GM19238 (cell line): ENCODE measurements around the gene BACE2.

Experiments
- DNase-seq: peaks from one replicate; pipeline ENCODE4 v3.0.0; 2011; ENCODE audit warnings: low spot score; ENCODE audit not compliant: insufficient read length

BACE2 gene

DNA sequence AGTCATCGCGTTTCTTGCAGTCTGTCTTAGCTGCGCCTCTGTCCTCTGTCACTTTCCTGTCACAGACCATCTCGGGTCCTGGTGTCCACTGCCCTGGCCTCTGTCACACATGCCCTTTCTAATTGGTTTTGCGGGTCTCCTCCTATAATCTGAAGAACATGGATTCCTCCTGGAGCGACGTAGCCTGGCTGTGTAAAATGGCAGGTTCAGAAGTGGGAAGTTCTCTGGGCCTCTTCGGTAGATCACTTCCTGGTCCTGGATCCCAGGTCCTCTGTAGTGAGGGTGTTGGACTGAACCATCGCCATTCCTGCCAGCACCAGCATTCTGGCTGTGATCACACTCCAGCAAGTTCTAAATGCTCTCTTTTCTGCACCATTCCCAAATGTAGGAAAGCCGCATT lies 149.5 kb downstream of the BACE2 start:
- no peak for DNase-seq

DNA sequence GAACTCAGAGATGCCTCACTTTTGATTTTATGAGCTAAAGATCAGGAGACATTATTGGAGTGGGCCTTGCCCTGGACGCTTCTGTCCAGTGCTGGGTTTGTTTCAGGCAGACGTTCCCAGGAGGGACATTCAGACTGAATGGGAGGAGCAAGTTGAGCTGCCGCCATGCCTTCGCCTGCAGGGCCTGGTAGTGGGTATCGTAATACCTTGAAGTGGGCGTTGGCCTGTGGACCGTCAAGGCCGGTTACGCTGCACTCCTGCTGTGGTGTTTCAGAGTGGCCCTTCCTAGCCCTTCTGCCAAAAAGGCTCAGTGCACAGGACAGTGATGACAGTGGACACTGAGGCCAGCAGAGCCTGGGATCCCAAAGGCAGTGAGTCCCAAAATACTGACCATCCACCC lies 150.3 kb downstream of the BACE2 start:
- DNase-seq, result no peak

DNA sequence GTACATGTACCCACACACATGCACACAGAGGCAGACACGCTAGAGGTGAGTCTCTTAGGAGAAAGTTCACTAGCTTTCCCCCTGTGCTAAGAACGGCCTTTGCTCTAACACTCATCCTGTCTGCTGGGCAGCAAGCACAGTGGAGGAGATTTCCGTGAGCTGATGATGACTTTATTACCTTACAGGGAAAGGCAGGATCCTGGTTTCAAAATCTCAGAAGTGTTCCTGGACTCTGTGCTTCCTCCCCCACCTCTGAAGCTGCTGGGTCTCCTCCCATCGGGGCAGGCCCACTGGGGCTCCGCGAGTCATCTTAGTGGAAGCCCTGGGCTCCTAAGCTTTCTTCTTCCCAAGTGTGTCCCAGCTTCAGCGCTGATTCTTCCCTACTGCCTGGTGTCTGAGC lies 151.3 kb downstream of the BACE2 start:
- no peak for DNase-seq

DNA sequence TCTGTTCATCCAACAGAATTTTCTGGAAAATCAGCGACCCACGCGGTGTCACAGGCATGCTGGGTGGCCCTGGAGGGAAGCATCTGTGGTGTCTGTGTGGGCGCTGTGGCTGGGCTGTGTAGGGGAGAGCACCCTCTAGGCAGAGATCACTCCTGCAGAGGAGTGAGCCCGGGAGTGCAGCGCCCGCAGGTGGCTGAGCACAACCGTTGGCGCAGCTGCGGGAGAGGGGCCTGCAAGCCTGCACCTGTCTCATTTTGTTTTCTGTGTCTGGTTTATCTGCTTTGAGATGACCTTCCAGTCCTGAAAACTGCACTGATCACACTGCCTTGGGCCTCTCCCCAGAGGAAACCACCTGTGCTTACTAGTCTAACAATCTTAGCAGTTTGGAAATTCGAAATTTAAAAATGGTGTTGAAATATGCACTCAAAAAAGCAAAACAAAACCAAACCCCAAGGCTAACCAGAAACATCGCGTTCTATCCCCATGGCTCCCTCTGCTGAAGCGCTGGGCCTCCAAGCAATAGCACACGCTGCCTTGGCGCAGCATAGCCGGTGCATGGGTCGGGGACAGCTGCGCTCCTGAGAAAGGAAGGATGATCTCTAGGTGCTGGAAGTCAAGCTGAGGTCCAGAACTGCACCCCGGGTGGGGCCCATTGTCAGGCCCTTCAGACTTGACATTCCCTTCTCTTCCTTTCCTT lies 153.4 kb downstream of the BACE2 start:
- DNase-seq, result no peak

DNA sequence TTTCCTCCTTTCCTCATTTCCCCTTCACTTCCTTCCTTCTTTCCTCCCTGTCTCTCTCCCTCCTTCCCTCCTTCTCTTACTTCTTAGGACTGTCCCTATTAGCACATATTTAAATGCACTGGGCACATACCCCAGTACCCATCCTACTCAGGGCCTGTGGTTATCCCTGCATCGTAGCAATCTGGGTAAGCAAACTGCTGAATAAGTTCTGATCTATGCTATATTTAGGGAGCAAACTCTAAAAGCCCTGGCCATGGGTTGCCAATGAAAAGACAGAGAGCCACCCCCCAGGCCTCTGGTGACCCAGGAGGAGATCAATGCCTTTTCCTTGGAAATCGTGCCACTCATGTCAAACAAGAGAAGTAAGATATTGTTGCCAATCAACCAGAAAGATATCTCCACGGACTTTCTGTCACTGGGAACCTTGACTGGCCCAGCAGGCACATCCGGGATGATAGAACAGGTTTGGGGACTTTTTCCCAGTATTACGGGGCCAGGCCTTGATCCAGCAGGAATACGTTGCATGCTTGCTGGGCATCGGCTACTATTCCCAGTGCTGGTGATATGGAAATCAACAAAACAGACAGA lies 154.0 kb downstream of the BACE2 start:
- no peak for DNase-seq

DNA sequence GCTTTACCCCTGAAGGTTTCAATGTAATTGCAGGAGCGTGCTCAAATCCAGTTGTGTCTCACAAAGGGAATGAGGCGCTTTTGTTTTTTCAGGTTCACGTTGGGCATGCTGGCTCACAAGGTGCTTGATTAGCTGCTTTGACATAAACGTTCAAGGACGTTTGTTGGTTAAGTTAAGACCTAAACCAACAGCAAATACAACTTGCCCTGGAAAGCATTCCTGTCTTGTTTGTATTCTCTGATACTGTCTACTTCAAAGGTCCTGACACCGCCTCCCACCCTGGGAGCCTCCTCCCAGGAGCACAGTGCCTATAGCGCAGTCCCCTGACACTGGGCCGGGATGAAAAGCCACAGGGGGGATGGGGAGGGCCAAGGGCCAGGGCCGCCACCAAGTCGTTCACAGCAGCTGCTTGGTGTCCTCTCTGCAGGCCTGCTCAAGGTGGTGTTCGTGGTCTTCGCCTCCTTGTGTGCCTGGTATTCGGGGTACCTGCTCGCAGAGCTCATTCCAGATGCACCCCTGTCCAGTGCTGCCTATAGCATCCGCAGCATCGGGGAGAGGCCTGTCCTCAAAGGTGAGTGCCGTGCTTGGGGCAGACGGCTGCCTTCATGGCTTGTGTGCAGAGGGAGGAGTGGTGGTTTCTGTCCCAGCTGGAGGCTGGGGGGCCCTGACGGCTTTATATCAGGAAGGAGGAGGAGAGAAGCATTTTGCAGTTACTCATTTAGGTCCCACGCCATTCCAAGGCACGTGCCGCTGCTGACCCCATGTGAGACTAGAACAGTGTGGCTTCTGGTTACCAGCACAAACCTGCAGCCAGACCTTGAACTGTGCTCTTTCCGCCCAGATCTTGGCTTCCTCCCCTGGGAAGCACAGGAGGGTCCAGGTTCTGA lies 154.8 kb downstream of the BACE2 start:
- DNase-seq, result no peak

DNA sequence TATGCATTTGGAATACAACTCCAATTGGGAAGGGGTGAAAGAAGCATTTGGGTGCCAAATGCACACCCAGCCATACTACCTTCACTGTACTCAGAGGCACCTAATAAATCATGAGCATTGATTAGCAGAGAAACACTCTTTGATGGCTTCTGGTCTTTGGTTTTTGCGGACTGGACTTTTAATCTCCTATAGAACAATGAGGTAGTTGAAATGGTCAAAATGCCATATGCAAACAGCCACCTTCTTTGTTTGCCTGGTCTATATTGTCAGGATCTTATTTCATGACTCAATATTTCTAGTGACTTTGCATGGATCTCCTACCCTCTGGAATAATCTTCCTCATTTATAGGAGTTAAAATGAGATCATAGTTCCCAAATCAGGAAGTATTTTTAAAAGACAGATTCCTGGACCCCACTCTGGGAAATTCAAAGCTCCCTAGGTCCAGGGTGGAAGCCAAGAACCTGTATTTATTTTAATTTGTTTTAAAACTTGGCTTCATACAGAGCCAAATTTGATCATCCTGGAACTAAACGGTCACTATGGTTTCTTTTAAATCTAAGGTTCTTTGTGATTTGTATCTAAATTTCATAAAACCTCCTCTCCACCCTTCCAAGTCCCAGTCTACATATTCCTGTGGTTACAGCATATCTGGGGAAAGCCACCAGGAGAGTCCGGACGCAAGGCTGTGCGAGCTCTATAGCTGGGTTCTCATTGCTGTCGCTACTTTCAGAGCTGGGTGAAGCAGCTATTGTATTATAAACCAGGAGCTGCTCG lies 157.4 kb downstream of the BACE2 start:
- no peak for DNase-seq

DNA sequence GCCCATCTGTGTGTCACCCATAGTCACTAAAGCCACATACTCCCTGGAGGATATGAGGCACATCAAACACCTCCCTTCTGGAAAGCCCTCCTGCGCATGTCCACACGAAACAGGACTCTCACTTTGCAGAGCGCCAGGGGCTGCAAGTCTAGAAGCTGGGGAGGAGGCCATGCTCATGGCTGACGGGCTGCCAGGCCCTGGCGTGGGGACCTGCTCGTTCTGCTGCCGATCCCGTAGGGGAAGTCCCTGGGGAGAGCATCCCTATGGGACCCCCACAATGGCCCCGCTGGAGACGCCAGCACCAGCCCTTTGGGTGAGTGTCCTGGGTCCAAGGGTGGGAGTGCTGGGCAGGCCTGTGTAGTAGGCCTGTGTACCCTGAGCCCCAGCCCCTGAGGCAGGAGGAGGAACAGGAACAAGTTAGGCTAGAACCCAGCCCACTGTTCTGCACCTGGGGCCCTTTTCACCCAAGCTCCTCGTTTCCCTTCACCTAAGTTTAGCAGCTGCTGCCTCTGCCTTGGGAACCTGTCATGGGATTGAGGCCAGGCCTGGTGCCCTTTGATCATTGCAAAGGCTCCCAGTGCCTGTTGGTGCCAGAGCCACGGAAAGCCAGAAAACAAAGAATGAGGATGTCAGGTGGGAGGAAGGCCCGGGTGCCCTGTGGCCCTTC lies 158.6 kb downstream of the BACE2 start:
- DNase-seq, result no peak

DNA sequence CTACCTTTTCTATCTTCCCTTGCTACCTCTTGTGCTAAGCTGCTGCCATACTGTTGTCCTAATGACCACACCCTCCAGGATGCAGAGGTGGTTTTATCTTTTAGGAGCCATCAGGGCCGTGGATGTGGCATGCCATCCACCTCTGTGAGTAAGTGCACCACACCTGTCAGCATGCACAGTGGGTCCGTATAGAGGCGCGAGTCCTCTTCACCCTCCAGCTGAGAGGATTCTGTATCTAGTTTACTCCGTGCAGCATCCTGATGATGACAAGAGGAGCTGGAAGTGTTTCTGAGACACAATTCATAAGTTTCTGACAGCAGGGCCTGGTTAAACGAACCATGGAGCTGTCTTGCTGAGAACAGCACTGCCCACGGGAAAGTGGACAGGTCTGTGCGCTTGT lies 159.8 kb downstream of the BACE2 start:
- DNase-seq, result no peak

DNA sequence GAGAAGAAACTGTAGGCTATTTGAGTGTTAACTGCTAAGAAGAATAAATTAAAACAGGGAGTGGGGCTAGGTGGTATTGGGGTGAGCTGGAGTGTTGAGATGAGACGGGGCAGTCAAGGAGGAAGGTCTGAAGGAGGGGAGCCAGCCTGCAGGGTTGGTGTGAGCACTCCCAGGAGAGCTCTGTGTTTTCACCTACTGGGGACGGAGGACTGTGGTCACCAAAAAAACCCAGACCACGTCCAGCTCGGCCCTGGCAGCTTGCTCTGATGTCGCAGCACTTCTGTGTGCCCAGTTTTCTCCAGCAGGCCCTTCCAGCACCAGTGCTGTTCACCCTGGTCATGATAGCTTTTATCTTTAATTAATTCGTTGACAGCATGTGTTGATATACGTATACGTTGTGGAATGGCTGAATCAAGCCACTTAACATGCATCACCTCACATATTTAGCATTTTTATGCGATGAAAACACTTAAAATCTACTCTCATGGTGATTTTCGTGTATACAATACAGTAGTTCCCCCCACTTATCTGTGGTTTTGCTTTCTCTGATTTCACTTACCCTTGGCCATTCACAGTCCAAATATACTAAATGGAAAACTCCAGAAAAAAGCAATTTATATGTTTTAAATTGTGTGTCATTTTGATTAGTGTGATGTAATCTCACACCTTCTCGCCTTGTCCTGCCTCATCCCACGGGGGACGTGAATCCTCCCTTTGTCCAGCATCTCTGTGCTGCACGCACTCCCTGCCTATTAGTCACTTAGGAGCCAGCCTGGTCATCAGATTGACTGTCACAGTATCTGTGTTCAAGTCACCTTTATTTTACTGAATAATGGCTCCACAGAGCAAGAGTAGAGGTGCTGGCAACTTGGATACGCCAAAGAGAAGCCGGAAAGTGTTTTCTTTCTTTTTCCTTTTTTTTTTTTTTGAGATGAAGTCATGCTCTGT lies 161.0 kb downstream of the BACE2 start:
- no peak for DNase-seq
